Panc1 (cell line): ENCODE measurements around the gene SGMS1. TPM values are rescaled to one million over a fixed set of nuclear protein-coding genes. Genes with fewer than 3 reads are reported as not detected.

Experiments
- ATAC-seq: fragments of 200-7000 bp; cut with Tn5 transposase; 2 replicates; pipeline ENCODE4 v1.9.1; 2020; ENCODE audit warnings: mild to moderate bottlenecking, moderate library complexity
- BruUV-seq: library from RNA; stranded (reverse); fragments of 400-500 nt; replicated peaks from 2 replicates; lab custom pipeline; 2021; lab: Mats Ljungman, UMichigan
- CTCF ChIA-PET: fragments of 300-600 bp; sonication (Branson Sonifier 250); formaldehyde crosslinking; loops from one replicate; lab custom pipeline; 2022; ENCODE audit warnings: antibody characterized with exemption; lab: Charles Lee
- POLR2A ChIA-PET: fragments of 300-600 bp; sonication (Branson Sonifier 250); formaldehyde crosslinking; loops from one replicate; lab custom pipeline; 2022; ENCODE audit warnings: antibody characterized with exemption; lab: Charles Lee
- DNase-seq: peaks from one replicate; pipeline ENCODE4 v3.0.0-alpha.2; 2010; ENCODE audit warnings: low read depth, low spot score
- H3K27ac ChIP-seq: 2 replicates; pipeline ENCODE4 v1.5.1; 2011; ENCODE audit warnings: mild to moderate bottlenecking, low read length, inconsistent platforms
- H3K27me3 ChIP-seq: fragments of 200-500 bp; sonication (Bioruptor generic); 2 replicates; pipeline ENCODE4 v1.6.0; 2014; ENCODE audit warnings: low read length, inconsistent platforms; ENCODE audit not compliant: control insufficient read depth, insufficient read depth
- H3K36me3 ChIP-seq: fragments of 200-500 bp; sonication (Bioruptor generic); 2 replicates; pipeline ENCODE4 v1.5.1; 2014; ENCODE audit warnings: inconsistent platforms, mild to moderate bottlenecking, low read length, moderate library complexity; ENCODE audit not compliant: control insufficient read depth, insufficient read depth
- H3K4me1 ChIP-seq: 2 replicates; pipeline ENCODE4 v1.5.1; 2011; ENCODE audit warnings: inconsistent platforms, mild to moderate bottlenecking, low read length, moderate library complexity; ENCODE audit not compliant: control insufficient read depth, insufficient read depth
- H3K4me3 ChIP-seq, 2 experiments: 2 replicates each; pipeline ENCODE4 v1.5.1; 2011 to 2012; ENCODE audit warnings: low read depth in 2 of 2, low read length in 2 of 2, mild to moderate bottlenecking in 2 of 2, inconsistent platforms in 1 of 2, moderate library complexity in 1 of 2
- H3K9me3 ChIP-seq: fragments of 200-500 bp; sonication (Bioruptor generic); 2 replicates; pipeline ENCODE4 v1.5.1; 2014; ENCODE audit warnings: low read depth, mild to moderate bottlenecking, inconsistent platforms, low read length, moderate library complexity; ENCODE audit not compliant: control insufficient read depth, insufficient read depth
- POLR2AphosphoS5 ChIP-seq: IDR thresholded peaks from 2 replicates; pipeline ENCODE4 v1.6.1; 2012; ENCODE audit warnings: mild to moderate bottlenecking, low read depth, low read length, moderate library complexity
- REST ChIP-seq, 2 experiments: IDR thresholded peaks; 2 replicates each; pipeline ENCODE4 v1.6.1; 2011 to 2012; ENCODE audit warnings: low read depth in 2 of 2, control low read depth in 1 of 2, low read length in 1 of 2, mild to moderate bottlenecking in 1 of 2, moderate library complexity in 1 of 2; ENCODE audit not compliant: insufficient read depth in 1 of 2
- SIN3A ChIP-seq: IDR thresholded peaks from 2 replicates; pipeline ENCODE4 v1.6.1; 2012; ENCODE audit warnings: low read depth, mild to moderate bottlenecking, low read length, moderate library complexity, borderline replicate concordance; ENCODE audit not compliant: insufficient read depth
- TCF7L2 ChIP-seq: IDR thresholded peaks from 2 replicates; pipeline ENCODE4 v1.6.1; 2011; ENCODE audit warnings: mild to moderate bottlenecking, low read depth, low read length, inconsistent platforms
- in situ Hi-C: cut with HindIII; loops from 2 replicates; pipeline ENCODE4 v1.10.0; 2016; ENCODE audit warnings: low sequenced_read_pairs, low pct_unique_long_range_greater_than_20kb
- intact Hi-C: fragments of 100-400 bp; cut with micrococcal nuclease; formaldehyde crosslinking; loops from one replicate; pipeline ENCODE4 v1.10.0; 2022; ENCODE audit not compliant: unreplicated experiment
- total RNA-seq: library from RNA; stranded (reverse); gene quantifications from one replicate; pipeline ENCODE4 v1.2.1, GENCODE V29; 2021; ENCODE audit not compliant: unreplicated experiment
- TF ChIP-seq, protein P1 (sequence below): fragments of 450-650 bp; IDR thresholded peaks from 2 replicates; pipeline ENCODE4 v1.5.1; 2017; ENCODE audit warnings: mild to moderate bottlenecking

The SGMS1 gene
- total RNA-seq, 1 experiment from 2014 or later, result 22.0 TPM

GRCh38 chr10:50416881-50417280, 206.9 kb downstream of the SGMS1 start:
- ChIA-PET POLR2A (no interaction called here), CTCF (no interaction called here)
- Histone ChIP-seq H3K27ac (no peak overlapping the region), H3K9me3 (no peaks in the 10 kb centered on the region), H3K4me3 (no peak overlapping the region), H3K4me1 (no peaks in the 10 kb centered on the region), H3K36me3 (no peaks in the 10 kb centered on the region), H3K27me3 (no peaks in the 10 kb centered on the region)
- in situ Hi-C loops (no loop called here), intact Hi-C loops (no loop called here)
- ATAC-seq (no peak), DNase-seq (no peak)
- no peak for TF ChIP-seq POLR2AphosphoS5
- TF ChIP-seq REST (IDR thresholded peaks at IDR 0.05; ENCODE audit: insufficient read depth in 1 of 2, low read depth in 2 of 2, low read length in 1 of 2), result no peak
- TF ChIP-seq, protein P1, sequence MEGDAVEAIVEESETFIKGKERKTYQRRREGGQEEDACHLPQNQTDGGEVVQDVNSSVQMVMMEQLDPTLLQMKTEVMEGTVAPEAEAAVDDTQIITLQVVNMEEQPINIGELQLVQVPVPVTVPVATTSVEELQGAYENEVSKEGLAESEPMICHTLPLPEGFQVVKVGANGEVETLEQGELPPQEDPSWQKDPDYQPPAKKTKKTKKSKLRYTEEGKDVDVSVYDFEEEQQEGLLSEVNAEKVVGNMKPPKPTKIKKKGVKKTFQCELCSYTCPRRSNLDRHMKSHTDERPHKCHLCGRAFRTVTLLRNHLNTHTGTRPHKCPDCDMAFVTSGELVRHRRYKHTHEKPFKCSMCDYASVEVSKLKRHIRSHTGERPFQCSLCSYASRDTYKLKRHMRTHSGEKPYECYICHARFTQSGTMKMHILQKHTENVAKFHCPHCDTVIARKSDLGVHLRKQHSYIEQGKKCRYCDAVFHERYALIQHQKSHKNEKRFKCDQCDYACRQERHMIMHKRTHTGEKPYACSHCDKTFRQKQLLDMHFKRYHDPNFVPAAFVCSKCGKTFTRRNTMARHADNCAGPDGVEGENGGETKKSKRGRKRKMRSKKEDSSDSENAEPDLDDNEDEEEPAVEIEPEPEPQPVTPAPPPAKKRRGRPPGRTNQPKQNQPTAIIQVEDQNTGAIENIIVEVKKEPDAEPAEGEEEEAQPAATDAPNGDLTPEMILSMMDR, result no peak
- no peak for TF ChIP-seq TCF7L2
- TF ChIP-seq SIN3A, result no peak
- BruUV-seq, result no TSS peak

DNA sequence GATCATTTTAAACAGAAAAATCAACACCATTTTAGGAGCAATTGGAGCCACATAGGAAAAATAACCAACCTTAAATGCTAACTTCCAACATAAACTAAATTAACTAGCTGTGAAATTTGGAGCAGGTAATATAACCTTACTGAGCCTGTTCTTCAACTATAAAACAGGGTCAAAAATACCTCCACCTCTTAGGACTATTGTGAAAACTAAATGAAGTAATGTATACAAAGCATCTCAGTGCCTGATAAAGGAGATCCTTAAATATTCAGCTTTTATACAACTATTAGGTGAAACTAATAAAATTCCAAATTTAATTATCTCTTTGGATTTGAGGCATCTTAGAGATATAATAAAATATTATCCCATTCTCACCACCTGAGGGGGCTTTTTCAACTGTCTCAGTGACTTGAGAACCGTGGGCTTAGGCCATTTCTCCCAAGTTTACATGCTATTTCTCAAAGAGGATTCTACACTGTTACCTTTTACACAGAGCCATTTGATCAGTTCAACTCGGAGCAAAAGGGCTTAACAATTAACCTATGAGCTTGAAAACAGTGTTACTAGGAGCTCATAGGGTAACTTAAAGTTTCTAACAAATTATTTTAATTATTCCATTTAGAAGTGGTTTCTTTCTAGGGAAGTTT, 207.5 kb downstream of the SGMS1 start:
- intact Hi-C loops, result no loop called here
- no peak for DNase-seq
- Histone ChIP-seq H3K27me3 (no peaks in the 10 kb centered on the region), H3K36me3 (no peaks in the 10 kb centered on the region), H3K4me1 (no peaks in the 10 kb centered on the region), H3K27ac (no peak overlapping the region), H3K9me3 (no peaks in the 10 kb centered on the region), H3K4me3 (no peak overlapping the region)
- ChIA-PET CTCF (no interaction called here), POLR2A (no interaction called here)
- TF ChIP-seq, protein P1, result no peak; the same call in 1 of the 2 replicates
- TF ChIP-seq POLR2AphosphoS5, result no peak
- no peak for TF ChIP-seq REST (IDR thresholded peaks at IDR 0.05; ENCODE audit: insufficient read depth in 1 of 2, low read depth in 2 of 2, low read length in 1 of 2)
- no peak for TF ChIP-seq TCF7L2
- no peak for TF ChIP-seq SIN3A
- in situ Hi-C loops, result no loop called here
- no TSS peak for BruUV-seq
- ATAC-seq, result no peak
